Gastrocnemius medialis (tissue), 4 donors: Measurements from ENCODE around the gene ANKRD11.

Experiments
- POLR2A ChIP-seq, 2 donors: fragments of 450-650 bp; IDR thresholded peaks; one replicate each; pipeline ENCODE4 v1.6.1; 2017; ENCODE audit warnings: antibody characterized with exemption in 2 of 2, mild to moderate bottlenecking in 2 of 2, moderate library complexity in 2 of 2
- TF ChIP-seq, protein P1 (sequence below), 5 experiments: fragments of 450-650 bp in 3 of 5; fragments of 200-600 bp in 2 of 5; sonication (generic) in 2 of 5; IDR thresholded peaks in 4 of 5; conservative IDR thresholded peaks in 1 of 5; 1 replicate in 4 of 5; 2 replicates in 1 of 5; pipeline ENCODE4 v1.5.1; 2016 to 2019; ENCODE audit warnings: antibody characterized with exemption in 5 of 5, mild to moderate bottlenecking in 3 of 5, moderate library complexity in 3 of 5

- TF ChIP-seq, protein P1, sequence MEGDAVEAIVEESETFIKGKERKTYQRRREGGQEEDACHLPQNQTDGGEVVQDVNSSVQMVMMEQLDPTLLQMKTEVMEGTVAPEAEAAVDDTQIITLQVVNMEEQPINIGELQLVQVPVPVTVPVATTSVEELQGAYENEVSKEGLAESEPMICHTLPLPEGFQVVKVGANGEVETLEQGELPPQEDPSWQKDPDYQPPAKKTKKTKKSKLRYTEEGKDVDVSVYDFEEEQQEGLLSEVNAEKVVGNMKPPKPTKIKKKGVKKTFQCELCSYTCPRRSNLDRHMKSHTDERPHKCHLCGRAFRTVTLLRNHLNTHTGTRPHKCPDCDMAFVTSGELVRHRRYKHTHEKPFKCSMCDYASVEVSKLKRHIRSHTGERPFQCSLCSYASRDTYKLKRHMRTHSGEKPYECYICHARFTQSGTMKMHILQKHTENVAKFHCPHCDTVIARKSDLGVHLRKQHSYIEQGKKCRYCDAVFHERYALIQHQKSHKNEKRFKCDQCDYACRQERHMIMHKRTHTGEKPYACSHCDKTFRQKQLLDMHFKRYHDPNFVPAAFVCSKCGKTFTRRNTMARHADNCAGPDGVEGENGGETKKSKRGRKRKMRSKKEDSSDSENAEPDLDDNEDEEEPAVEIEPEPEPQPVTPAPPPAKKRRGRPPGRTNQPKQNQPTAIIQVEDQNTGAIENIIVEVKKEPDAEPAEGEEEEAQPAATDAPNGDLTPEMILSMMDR (IDR thresholded peaks at IDR 0.05 in 4 of 5, conservative IDR thresholded peaks at IDR 0.05 in 1 of 5): no peak
- no peak for TF ChIP-seq POLR2A (IDR thresholded peaks at IDR 0.05)
Measured at GRCh38 chr16:89272631-89273030, 217.7 kb downstream of the ANKRD11 start.
